SU-DHL-6 (cell line): ENCODE measurements around the gene GJB4.

Experiments used
- CTCF ChIP-seq: fragments of 200-600 bp; sonication (generic); IDR thresholded peaks from one replicate; pipeline ENCODE4 v1.5.1; 2017; ENCODE audit warnings: antibody characterized with exemption, mild to moderate bottlenecking, low read length, moderate library complexity; ENCODE audit not compliant: insufficient read depth, poor library complexity, severe bottlenecking
- EZH2phosphoT487 ChIP-seq: fragments of 200-600 bp; sonication (generic), shearing (Covaris generic); conservative IDR thresholded peaks from 2 replicates; pipeline ENCODE4 v1.6.1; 2018; ENCODE audit warnings: mild to moderate bottlenecking, antibody characterized with exemption, low read length, moderate library complexity, mixed read lengths

GRCh38 chr1:34744851-34745250 is 14.7 kb upstream of the GJB4 start:
- TF ChIP-seq CTCF (no peak), EZH2phosphoT487 (no peak)
